ENCODE data around the gene COL23A1. TPM values are rescaled to one million over a fixed set of nuclear protein-coding genes. Genes with fewer than 3 reads are reported as not detected.

The COL23A1 gene
- total RNA-seq, 1 experiment from 2014 or later: 15.0 TPM

DNA sequence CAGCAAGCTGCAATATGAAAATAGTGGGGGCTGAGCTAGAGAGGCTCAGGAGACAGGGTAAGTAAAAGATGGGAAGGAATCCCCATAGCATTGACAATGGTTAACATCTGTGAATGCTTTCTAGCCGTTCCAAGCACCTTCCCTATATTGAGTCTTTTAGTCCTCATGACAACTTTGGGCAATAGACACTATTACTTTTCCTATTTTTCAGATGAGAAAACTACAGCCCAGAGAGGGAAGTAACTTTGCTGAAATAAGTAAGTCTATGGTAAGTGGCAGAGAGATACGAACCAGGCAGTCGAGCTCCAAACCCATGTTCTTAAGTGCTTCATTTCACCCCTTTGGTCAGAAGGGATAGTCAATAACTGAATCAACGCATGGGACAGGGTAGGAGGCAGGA, 94.5 kb downstream of the COL23A1 start:
- POLR2A ChIA-PET: no interaction called here
- CTCF ChIA-PET: interaction anchor here (1.2 to 2.1 kb wide), 2 partner anchors 8 to 35 kb away, joined by 3 to 10 read pairs; no protein-coding TSS in a partner anchor
- no peak overlapping the region for H3K4me3 Mint-ChIP-seq
- DNase-seq (ENCODE audit: low spot score) (no peak), ATAC-seq (no peak)
- no peaks in the 10 kb centered on the region for H3K27me3 Mint-ChIP-seq (ENCODE audit: low read depth)
- H3K27ac Mint-ChIP-seq: no peak overlapping the region
- TF ChIP-seq ETV6 (CRISPR knock-in tag; IDR thresholded peaks at IDR 0.05): no peak
- TF ChIP-seq, protein P1, sequence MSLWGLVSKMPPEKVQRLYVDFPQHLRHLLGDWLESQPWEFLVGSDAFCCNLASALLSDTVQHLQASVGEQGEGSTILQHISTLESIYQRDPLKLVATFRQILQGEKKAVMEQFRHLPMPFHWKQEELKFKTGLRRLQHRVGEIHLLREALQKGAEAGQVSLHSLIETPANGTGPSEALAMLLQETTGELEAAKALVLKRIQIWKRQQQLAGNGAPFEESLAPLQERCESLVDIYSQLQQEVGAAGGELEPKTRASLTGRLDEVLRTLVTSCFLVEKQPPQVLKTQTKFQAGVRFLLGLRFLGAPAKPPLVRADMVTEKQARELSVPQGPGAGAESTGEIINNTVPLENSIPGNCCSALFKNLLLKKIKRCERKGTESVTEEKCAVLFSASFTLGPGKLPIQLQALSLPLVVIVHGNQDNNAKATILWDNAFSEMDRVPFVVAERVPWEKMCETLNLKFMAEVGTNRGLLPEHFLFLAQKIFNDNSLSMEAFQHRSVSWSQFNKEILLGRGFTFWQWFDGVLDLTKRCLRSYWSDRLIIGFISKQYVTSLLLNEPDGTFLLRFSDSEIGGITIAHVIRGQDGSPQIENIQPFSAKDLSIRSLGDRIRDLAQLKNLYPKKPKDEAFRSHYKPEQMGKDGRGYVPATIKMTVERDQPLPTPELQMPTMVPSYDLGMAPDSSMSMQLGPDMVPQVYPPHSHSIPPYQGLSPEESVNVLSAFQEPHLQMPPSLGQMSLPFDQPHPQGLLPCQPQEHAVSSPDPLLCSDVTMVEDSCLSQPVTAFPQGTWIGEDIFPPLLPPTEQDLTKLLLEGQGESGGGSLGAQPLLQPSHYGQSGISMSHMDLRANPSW (CRISPR knock-in tag; conservative IDR thresholded peaks at IDR 0.05; ENCODE audit: low read depth): no peak
- TF ChIP-seq, protein P2, sequence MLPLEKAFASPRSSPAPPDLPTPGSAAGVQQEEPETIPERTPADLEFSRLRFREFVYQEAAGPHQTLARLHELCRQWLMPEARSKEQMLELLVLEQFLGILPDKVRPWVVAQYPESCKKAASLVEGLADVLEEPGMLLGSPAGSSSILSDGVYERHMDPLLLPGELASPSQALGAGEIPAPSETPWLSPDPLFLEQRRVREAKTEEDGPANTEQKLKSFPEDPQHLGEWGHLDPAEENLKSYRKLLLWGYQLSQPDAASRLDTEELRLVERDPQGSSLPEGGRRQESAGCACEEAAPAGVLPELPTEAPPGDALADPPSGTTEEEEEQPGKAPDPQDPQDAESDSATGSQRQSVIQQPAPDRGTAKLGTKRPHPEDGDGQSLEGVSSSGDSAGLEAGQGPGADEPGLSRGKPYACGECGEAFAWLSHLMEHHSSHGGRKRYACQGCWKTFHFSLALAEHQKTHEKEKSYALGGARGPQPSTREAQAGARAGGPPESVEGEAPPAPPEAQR (CRISPR knock-in tag; IDR thresholded peaks at IDR 0.05): no peak
- TF ChIP-seq, protein P3, sequence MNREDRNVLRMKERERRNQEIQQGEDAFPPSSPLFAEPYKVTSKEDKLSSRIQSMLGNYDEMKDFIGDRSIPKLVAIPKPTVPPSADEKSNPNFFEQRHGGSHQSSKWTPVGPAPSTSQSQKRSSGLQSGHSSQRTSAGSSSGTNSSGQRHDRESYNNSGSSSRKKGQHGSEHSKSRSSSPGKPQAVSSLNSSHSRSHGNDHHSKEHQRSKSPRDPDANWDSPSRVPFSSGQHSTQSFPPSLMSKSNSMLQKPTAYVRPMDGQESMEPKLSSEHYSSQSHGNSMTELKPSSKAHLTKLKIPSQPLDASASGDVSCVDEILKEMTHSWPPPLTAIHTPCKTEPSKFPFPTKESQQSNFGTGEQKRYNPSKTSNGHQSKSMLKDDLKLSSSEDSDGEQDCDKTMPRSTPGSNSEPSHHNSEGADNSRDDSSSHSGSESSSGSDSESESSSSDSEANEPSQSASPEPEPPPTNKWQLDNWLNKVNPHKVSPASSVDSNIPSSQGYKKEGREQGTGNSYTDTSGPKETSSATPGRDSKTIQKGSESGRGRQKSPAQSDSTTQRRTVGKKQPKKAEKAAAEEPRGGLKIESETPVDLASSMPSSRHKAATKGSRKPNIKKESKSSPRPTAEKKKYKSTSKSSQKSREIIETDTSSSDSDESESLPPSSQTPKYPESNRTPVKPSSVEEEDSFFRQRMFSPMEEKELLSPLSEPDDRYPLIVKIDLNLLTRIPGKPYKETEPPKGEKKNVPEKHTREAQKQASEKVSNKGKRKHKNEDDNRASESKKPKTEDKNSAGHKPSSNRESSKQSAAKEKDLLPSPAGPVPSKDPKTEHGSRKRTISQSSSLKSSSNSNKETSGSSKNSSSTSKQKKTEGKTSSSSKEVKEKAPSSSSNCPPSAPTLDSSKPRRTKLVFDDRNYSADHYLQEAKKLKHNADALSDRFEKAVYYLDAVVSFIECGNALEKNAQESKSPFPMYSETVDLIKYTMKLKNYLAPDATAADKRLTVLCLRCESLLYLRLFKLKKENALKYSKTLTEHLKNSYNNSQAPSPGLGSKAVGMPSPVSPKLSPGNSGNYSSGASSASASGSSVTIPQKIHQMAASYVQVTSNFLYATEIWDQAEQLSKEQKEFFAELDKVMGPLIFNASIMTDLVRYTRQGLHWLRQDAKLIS (CRISPR knock-in tag; IDR thresholded peaks at IDR 0.05; ENCODE audit: borderline replicate concordance): no peak
- TF ChIP-seq ATF1 (CRISPR knock-in tag; IDR thresholded peaks at IDR 0.05): no peak
- no peak for TF ChIP-seq FOXJ3 (CRISPR knock-in tag; IDR thresholded peaks at IDR 0.05; ENCODE audit: borderline replicate concordance)
- TF ChIP-seq, protein P4, sequence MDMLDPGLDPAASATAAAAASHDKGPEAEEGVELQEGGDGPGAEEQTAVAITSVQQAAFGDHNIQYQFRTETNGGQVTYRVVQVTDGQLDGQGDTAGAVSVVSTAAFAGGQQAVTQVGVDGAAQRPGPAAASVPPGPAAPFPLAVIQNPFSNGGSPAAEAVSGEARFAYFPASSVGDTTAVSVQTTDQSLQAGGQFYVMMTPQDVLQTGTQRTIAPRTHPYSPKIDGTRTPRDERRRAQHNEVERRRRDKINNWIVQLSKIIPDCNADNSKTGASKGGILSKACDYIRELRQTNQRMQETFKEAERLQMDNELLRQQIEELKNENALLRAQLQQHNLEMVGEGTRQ (CRISPR knock-in tag; IDR thresholded peaks at IDR 0.05): no peak
- TF ChIP-seq, protein P5, sequence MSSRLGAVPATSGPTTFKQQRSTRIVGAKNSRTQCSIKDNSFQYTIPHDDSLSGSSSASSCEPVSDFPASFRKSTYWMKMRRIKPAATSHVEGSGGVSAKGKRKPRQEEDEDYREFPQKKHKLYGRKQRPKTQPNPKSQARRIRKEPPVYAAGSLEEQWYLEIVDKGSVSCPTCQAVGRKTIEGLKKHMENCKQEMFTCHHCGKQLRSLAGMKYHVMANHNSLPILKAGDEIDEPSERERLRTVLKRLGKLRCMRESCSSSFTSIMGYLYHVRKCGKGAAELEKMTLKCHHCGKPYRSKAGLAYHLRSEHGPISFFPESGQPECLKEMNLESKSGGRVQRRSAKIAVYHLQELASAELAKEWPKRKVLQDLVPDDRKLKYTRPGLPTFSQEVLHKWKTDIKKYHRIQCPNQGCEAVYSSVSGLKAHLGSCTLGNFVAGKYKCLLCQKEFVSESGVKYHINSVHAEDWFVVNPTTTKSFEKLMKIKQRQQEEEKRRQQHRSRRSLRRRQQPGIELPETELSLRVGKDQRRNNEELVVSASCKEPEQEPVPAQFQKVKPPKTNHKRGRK (CRISPR knock-in tag; IDR thresholded peaks at IDR 0.05; ENCODE audit: borderline replicate concordance): no peak
- no peak for TF ChIP-seq KAT7 (CRISPR knock-in tag; IDR thresholded peaks at IDR 0.05; ENCODE audit: borderline replicate concordance)
- TF ChIP-seq, protein P6, sequence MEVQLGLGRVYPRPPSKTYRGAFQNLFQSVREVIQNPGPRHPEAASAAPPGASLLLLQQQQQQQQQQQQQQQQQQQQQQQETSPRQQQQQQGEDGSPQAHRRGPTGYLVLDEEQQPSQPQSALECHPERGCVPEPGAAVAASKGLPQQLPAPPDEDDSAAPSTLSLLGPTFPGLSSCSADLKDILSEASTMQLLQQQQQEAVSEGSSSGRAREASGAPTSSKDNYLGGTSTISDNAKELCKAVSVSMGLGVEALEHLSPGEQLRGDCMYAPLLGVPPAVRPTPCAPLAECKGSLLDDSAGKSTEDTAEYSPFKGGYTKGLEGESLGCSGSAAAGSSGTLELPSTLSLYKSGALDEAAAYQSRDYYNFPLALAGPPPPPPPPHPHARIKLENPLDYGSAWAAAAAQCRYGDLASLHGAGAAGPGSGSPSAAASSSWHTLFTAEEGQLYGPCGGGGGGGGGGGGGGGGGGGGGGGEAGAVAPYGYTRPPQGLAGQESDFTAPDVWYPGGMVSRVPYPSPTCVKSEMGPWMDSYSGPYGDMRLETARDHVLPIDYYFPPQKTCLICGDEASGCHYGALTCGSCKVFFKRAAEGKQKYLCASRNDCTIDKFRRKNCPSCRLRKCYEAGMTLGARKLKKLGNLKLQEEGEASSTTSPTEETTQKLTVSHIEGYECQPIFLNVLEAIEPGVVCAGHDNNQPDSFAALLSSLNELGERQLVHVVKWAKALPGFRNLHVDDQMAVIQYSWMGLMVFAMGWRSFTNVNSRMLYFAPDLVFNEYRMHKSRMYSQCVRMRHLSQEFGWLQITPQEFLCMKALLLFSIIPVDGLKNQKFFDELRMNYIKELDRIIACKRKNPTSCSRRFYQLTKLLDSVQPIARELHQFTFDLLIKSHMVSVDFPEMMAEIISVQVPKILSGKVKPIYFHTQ (CRISPR knock-in tag; IDR thresholded peaks at IDR 0.05): no peak
- no peak for TF ChIP-seq FOXP1 (CRISPR knock-in tag; IDR thresholded peaks at IDR 0.05; ENCODE audit: borderline replicate concordance)
- TF ChIP-seq NR2C2 (CRISPR knock-in tag; IDR thresholded peaks at IDR 0.05): no peak
- TF ChIP-seq TEAD4 (CRISPR knock-in tag; IDR thresholded peaks at IDR 0.05): no peak
- no peak for TF ChIP-seq CBFB (CRISPR knock-in tag; IDR thresholded peaks at IDR 0.05; ENCODE audit: low read depth)
- no peak for TF ChIP-seq GRHL2 (CRISPR knock-in tag; IDR thresholded peaks at IDR 0.05; ENCODE audit: insufficient replicate concordance, severe bottlenecking)
- no peaks in the 10 kb centered on the region for H3K4me1 Mint-ChIP-seq
- no peaks in the 10 kb centered on the region for H3K36me3 Mint-ChIP-seq
- H3K9me3 Mint-ChIP-seq: peaks cover 7% of the 10 kb centered on the region
